ENCODE measurements around the gene CXCL14. TPM values are rescaled to one million over a fixed set of nuclear protein-coding genes. Genes with fewer than 3 reads are reported as not detected.

CXCL14 gene, protein sequence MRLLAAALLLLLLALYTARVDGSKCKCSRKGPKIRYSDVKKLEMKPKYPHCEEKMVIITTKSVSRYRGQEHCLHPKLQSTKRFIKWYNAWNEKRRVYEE
- 42.3 TPM for polyA plus RNA-seq (2013, experiment 1 of 2)
- 39.4 TPM for polyA plus RNA-seq (2013, experiment 2 of 2)

DNA sequence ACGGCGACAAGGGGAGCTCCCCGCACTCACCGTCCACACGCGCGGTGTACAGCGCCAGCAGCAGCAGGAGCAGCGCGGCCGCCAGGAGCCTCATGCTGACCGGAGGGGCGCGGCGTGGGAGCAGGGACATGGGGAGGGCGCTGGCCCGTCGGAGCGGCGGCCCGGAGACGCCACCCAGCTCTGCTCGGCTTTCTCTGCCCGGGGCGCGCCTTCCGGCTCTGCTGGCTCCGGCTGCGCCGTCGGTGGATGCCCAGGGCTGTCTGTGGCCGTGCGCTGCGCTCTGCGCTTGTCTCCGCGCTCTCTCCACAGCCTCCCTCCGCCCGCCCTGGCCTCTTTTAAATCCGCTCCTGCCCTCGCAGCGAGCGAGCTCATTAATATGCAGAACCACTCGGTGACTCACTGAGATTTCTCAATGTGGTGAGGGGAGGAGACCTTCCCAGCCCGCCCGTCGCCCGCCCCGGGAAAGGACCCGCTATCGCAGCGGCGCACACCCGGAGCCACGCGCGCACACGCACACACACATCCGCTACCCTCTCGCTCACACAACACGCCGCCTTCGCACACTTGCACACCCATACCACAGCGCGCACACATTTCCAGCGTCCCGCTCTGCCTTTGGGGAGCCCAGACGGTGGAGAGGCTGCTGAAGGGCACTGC, at the start of gene CXCL14:
Gene CXCL14 (minus strand): TSS at position 307 of the 657 bp plus-strand sequence. CDS start 213 bp downstream, at position 94.
- H3K9me3 ChIP-seq (ENCODE audit: control insufficient read depth, low read length) = no peaks in the 10 kb centered on the region
- no peak within 1 kb of the TSS for H3K27ac ChIP-seq (ENCODE audit: low read depth, low read length, severe bottlenecking)
- no peaks in the 10 kb centered on the region for H3K36me3 ChIP-seq (ENCODE audit: control insufficient read depth, insufficient read depth, low read length)
- 1 to 2% methylated on average over 41 to 61 of the region's 68 CpGs for WGBS, 2 experiments (ENCODE audit: insufficient coverage in 2 of 2)
- peak within 1 kb of the TSS; percentile 37 for H3K4me3 ChIP-seq (ENCODE audit: extremely low read depth, insufficient read depth, low read length, poor library complexity, severe bottlenecking)
- peaks cover 21% of the 10 kb centered on the region for H3K4me1 ChIP-seq (ENCODE audit: control insufficient read depth, insufficient read depth, low read length, poor library complexity, severe bottlenecking)

DNA sequence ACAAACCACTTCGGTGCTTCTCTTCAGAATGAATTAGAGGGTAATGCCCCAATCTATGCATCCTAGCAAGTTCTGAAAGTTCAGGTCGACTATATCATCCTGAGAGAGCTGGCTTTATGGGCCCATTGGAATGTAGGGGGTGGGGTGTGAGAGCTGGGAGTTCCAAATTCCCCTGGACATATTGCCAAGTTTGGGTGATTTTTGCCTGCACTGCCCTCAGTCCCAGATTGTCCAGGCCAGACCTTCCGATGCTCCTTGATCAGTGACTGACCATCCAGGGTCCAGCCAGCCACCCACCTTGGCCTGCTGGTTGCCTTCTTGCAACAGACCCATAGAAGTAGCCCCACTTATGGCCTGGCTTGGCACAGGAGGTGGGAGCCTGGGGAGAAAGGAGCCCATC, 47.8 kb upstream of the CXCL14 start:
- H3K4me3 ChIP-seq (ENCODE audit: extremely low read depth, insufficient read depth, low read length, poor library complexity, severe bottlenecking) = no peak overlapping the region
- H3K9me3 ChIP-seq (ENCODE audit: control insufficient read depth, low read length) = no peaks in the 10 kb centered on the region
- WGBS, 2 experiments (ENCODE audit: insufficient coverage in 2 of 2) = 76 to 94% methylated on average over 3 of the region's 3 CpGs
- no peaks in the 10 kb centered on the region for H3K36me3 ChIP-seq (ENCODE audit: control insufficient read depth, insufficient read depth, low read length)
- H3K4me1 ChIP-seq (ENCODE audit: control insufficient read depth, insufficient read depth, low read length, poor library complexity, severe bottlenecking) = no peaks in the 10 kb centered on the region
- H3K27ac ChIP-seq (ENCODE audit: low read depth, low read length, severe bottlenecking) = no peak overlapping the region

DNA sequence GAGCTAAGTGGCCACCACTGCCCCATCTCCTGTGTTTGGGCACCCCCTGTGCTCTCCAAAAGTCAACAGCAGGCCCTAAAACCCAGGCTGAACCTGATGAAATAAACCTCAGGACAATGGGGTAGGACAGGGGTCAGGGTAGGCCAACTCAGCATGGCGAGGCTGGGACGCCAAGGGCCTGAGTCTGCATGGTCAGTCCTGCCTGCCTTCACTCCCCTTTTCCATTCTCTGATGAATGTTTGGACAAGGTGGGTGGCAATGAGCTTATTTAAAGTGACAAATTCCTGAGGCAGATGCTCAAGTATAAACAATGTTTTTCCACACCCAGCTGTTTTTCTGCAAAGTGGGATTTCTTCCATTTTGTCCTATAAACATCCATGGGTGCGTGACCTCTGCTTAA, 47.2 kb upstream of the CXCL14 start:
- H3K4me3 ChIP-seq (ENCODE audit: extremely low read depth, insufficient read depth, low read length, poor library complexity, severe bottlenecking) = no peak overlapping the region
- WGBS, 2 experiments (ENCODE audit: insufficient coverage in 2 of 2) = 82% methylated on average over 2 of the region's 3 CpGs; no CpG with 5 or more reads in 1 of the 2 experiments

DNA sequence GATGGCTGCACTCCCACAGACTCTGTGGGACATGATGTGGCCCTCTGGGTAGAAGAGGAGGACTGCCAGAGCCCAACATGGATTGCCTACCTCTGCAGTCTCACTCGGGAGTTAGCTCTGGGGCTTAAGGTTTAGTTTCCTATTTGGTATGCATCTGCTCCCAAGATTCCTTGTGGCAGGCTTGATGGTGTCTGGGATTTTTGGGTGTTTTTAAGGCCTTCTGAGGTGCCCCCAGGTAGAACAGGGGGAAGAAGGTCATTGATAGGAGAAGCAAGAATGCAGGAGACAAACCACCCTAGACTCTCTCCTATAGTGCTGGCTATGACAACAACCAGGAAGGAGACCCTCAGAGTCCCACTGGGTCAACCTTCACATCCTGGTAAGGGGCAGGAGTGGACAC, 46.7 kb upstream of the CXCL14 start:
- no peaks in the 10 kb centered on the region for H3K4me1 ChIP-seq (ENCODE audit: control insufficient read depth, insufficient read depth, low read length, poor library complexity, severe bottlenecking)
- no CpG with 5 or more reads among the region's 1 CpG for WGBS, 2 experiments (ENCODE audit: insufficient coverage in 2 of 2)

More for the DNA sequence above, 47.2 kb upstream of the CXCL14 start:
- H3K4me1 ChIP-seq (ENCODE audit: control insufficient read depth, insufficient read depth, low read length, poor library complexity, severe bottlenecking) = no peaks in the 10 kb centered on the region
- no peaks in the 10 kb centered on the region for H3K36me3 ChIP-seq (ENCODE audit: control insufficient read depth, insufficient read depth, low read length)
- H3K9me3 ChIP-seq (ENCODE audit: control insufficient read depth, low read length) = no peaks in the 10 kb centered on the region
- H3K27ac ChIP-seq (ENCODE audit: low read depth, low read length, severe bottlenecking) = no peak overlapping the region

DNA sequence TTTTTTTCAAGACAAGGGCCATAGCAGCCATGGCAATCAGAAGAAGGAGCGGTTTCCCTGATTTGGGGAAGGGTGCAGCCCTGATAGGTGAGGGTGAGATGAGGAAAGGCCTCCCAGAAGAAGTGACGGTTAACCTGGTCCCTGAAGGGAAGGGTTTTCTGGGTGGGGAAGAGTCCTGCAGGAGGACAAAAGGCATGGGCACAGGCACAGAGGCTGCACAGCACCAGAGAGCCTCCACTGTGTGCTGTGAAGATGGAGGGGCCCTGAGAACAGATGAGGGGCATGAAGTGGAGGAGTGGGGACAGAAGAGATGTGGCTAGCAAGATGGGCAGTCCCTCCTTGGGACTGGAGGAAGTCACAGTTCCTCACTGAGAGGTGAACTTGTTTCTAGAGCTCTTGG, 46.3 kb upstream of the CXCL14 start:
- H3K27ac ChIP-seq (ENCODE audit: low read depth, low read length, severe bottlenecking) = no peak overlapping the region
- H3K4me3 ChIP-seq (ENCODE audit: extremely low read depth, insufficient read depth, low read length, poor library complexity, severe bottlenecking) = no peak overlapping the region
- no peaks in the 10 kb centered on the region for H3K36me3 ChIP-seq (ENCODE audit: control insufficient read depth, insufficient read depth, low read length)
- H3K9me3 ChIP-seq (ENCODE audit: control insufficient read depth, low read length) = no peaks in the 10 kb centered on the region
- H3K4me1 ChIP-seq (ENCODE audit: control insufficient read depth, insufficient read depth, low read length, poor library complexity, severe bottlenecking) = no peaks in the 10 kb centered on the region
- WGBS, 2 experiments (ENCODE audit: insufficient coverage in 2 of 2) = 83 to 92% methylated on average over 2 of the region's 2 CpGs

More for the DNA sequence above, 46.7 kb upstream of the CXCL14 start:
- H3K4me3 ChIP-seq (ENCODE audit: extremely low read depth, insufficient read depth, low read length, poor library complexity, severe bottlenecking) = no peak overlapping the region
- H3K9me3 ChIP-seq (ENCODE audit: control insufficient read depth, low read length) = no peaks in the 10 kb centered on the region
- H3K36me3 ChIP-seq (ENCODE audit: control insufficient read depth, insufficient read depth, low read length) = no peaks in the 10 kb centered on the region
- H3K27ac ChIP-seq (ENCODE audit: low read depth, low read length, severe bottlenecking) = no peak overlapping the region

DNA sequence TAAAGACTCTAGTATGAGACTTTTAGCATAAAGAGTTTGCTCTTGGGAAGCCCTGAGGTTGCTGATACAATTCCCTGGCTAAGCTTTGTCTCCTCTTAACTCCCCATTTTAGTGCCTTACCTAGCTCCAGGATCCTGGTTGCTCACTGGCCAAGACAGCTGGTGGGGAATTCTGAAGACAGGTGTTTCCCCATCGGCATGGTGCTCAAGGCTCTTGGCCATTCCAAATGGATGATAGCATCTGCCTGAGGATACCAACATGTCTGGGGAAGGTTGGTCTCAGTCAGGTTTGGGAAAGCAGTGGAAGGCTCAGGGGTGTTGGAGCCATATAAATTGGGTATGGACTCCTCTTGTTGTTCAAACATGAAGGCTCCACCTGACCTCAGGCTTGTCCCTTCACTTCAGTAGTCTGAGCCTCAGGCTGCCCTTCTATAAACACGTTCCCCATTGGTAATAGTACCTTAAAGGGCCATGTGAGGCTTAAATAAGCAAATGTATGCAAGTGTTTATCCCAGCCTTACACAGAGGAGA, 44.5 kb upstream of the CXCL14 start:
- no peak overlapping the region for H3K27ac ChIP-seq (ENCODE audit: low read depth, low read length, severe bottlenecking)
- H3K36me3 ChIP-seq (ENCODE audit: control insufficient read depth, insufficient read depth, low read length) = no peaks in the 10 kb centered on the region
- no peaks in the 10 kb centered on the region for H3K4me1 ChIP-seq (ENCODE audit: control insufficient read depth, insufficient read depth, low read length, poor library complexity, severe bottlenecking)
- H3K9me3 ChIP-seq (ENCODE audit: control insufficient read depth, low read length) = peaks cover 6% of the 10 kb centered on the region
- H3K4me3 ChIP-seq (ENCODE audit: extremely low read depth, insufficient read depth, low read length, poor library complexity, severe bottlenecking) = no peak overlapping the region
- WGBS, 2 experiments (ENCODE audit: insufficient coverage in 2 of 2) = 100% methylated on average over 1 of the region's 2 CpGs

DNA sequence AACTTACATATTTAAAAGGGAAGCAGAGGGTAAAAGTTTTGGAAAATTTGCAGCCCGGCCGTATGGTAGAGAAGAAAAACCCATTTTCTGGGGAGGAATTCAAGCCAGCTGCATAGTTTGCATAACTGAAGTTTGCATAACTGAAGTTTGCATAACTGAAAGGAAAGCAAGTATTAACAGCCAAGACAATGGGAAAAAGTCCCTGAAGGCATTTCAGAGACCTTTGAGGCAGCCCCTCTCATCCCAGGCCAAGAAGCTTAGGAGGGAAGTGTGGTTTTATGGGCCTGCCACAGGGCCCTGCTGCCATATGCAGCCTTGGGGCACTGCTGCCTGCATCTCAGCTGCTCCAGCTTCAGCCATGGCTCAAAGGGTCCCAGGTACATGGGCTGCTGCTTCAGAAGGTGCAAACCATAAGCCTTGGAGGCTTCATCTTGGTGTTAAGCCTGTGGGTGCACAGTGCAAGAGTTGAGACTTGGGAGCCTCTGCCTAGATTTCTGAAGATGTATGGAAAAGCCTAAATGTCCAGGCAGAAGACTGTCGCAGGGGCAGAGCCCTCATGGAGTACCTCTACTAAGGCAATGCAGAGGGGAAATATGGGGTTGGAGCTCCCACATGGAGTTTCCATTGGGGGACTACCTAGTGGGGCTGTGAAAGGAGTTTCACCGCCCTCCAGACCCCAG, 36.9 kb upstream of the CXCL14 start:
- H3K9me3 ChIP-seq (ENCODE audit: control insufficient read depth, low read length) = peaks cover 6% of the 10 kb centered on the region
- H3K4me3 ChIP-seq (ENCODE audit: extremely low read depth, insufficient read depth, low read length, poor library complexity, severe bottlenecking) = no peak overlapping the region
- no peaks in the 10 kb centered on the region for H3K36me3 ChIP-seq (ENCODE audit: control insufficient read depth, insufficient read depth, low read length)
- no peak overlapping the region for H3K27ac ChIP-seq (ENCODE audit: low read depth, low read length, severe bottlenecking)
- H3K4me1 ChIP-seq (ENCODE audit: control insufficient read depth, insufficient read depth, low read length, poor library complexity, severe bottlenecking) = no peaks in the 10 kb centered on the region
- WGBS, 2 experiments (ENCODE audit: insufficient coverage in 2 of 2) = 82 to 84% methylated on average over 2 to 4 of the region's 4 CpGs

DNA sequence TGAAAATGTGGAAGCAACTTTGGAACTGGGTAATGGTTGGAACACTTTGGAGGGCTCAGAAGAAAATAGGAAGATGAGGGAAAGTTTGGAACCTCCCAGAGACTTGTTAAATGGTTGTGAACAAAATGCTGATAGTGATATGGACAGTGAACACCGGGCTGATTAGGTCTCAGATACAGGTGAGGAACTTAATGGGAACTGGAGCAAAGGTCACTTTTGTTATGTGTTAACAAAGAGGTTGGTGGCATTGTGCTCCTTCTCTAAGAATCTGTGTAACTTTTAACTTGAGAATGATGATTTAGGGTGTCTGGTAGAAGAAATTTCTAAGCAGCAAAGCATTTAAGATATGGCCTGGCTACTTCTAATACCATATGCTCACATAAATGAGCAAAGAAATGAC, 36.4 kb upstream of the CXCL14 start:
- WGBS, 2 experiments (ENCODE audit: insufficient coverage in 2 of 2) = 56 to 89% methylated on average over 1 of the region's 1 CpG
- Histone ChIP-seq H3K27ac (ENCODE audit: low read depth, low read length, severe bottlenecking) (no peak overlapping the region), H3K9me3 (ENCODE audit: control insufficient read depth, low read length) (peaks cover 6% of the 10 kb centered on the region), H3K4me3 (ENCODE audit: extremely low read depth, insufficient read depth, low read length, poor library complexity, severe bottlenecking) (no peak overlapping the region), H3K36me3 (ENCODE audit: control insufficient read depth, insufficient read depth, low read length) (no peaks in the 10 kb centered on the region), H3K4me1 (ENCODE audit: control insufficient read depth, insufficient read depth, low read length, poor library complexity, severe bottlenecking) (no peaks in the 10 kb centered on the region)

DNA sequence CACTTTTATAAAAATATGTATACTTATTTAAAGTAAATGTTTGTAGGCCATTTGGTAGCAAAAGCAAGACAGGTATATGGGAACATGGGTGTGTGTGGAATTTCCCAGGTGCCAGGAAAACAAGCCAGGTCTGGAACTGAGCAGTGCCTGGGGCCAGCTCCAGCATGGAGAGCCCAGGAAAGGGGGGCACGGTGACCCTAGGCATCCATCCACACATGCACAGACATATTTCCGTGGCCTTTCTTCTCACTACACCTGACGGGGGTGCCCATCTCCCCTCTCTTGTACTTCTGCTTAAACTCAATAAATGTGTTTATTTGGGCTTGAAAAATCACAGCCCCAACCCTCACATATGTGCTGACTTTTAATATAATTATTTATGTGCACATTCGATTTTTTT, 31.2 kb upstream of the CXCL14 start:
- no peak overlapping the region for H3K27ac ChIP-seq (ENCODE audit: low read depth, low read length, severe bottlenecking)
- H3K4me3 ChIP-seq (ENCODE audit: extremely low read depth, insufficient read depth, low read length, poor library complexity, severe bottlenecking) = no peak overlapping the region
- H3K9me3 ChIP-seq (ENCODE audit: control insufficient read depth, low read length) = no peaks in the 10 kb centered on the region
- H3K4me1 ChIP-seq (ENCODE audit: control insufficient read depth, insufficient read depth, low read length, poor library complexity, severe bottlenecking) = no peaks in the 10 kb centered on the region
- H3K36me3 ChIP-seq (ENCODE audit: control insufficient read depth, insufficient read depth, low read length) = no peaks in the 10 kb centered on the region
- WGBS, 2 experiments (ENCODE audit: insufficient coverage in 2 of 2) = no CpG with 5 or more reads among the region's 4 CpGs

DNA sequence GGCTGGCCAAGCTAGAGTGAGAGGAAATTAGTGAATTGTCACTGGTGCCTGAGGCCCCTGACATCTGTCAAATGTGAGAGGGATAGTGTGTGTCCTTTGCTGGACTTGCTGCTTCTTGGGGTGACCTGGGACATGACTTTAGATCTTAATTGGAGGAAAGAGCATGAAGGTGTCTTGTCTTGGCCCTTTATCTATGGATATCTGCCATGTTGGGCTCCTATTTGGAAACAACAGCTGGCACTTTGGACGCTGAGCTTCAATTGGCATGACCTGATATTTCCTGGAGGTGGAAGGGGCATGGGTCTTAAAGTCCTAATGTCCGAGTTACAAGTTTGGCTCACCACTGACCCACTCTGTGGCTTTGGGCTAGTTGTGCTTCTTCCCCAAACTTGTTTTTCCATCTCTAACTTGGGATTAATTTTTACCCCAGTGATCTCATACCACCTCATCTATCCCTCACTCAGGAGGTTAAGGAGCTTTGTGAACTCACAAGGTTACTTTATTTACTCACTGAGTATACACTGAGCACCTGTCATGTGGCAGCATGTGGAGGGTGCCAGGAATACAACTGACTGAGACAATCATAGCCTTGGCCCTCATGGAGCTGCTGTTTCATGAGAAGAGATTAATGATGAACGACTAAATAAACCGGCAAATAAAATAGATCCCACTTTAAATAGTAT, 30.1 kb upstream of the CXCL14 start:
- H3K27ac ChIP-seq (ENCODE audit: low read depth, low read length, severe bottlenecking) = no peak overlapping the region
- no peaks in the 10 kb centered on the region for H3K36me3 ChIP-seq (ENCODE audit: control insufficient read depth, insufficient read depth, low read length)
- no peaks in the 10 kb centered on the region for H3K9me3 ChIP-seq (ENCODE audit: control insufficient read depth, low read length)
- WGBS, 2 experiments (ENCODE audit: insufficient coverage in 2 of 2) = 68 to 86% methylated on average over 2 of the region's 4 CpGs
- H3K4me3 ChIP-seq (ENCODE audit: extremely low read depth, insufficient read depth, low read length, poor library complexity, severe bottlenecking) = no peak overlapping the region
- no peaks in the 10 kb centered on the region for H3K4me1 ChIP-seq (ENCODE audit: control insufficient read depth, insufficient read depth, low read length, poor library complexity, severe bottlenecking)

Data from mesodermal cell (in vitro differentiated cells).